Endothelial cell of umbilical vein (primary cell): ENCODE data around the gene ASMTL.

ENCODE experiments used
- EZH2 ChIP-seq: IDR thresholded peaks from 2 replicates; pipeline ENCODE4 v1.6.1; 2012; ENCODE audit warnings: borderline replicate concordance, low read depth, mild to moderate bottlenecking, moderate library complexity, low read length, inconsistent platforms; ENCODE audit not compliant: severe bottlenecking
- FOS ChIP-seq: IDR thresholded peaks from 2 replicates; pipeline ENCODE4 v1.6.1; 2011; ENCODE audit warnings: mild to moderate bottlenecking, low read length, moderate library complexity, borderline replicate concordance; ENCODE audit not compliant: insufficient read depth
- GATA2 ChIP-seq: IDR thresholded peaks from 2 replicates; pipeline ENCODE4 v1.7.0; 2011; ENCODE audit warnings: low read depth, mild to moderate bottlenecking, moderate library complexity, mixed read lengths, low read length; ENCODE audit not compliant: insufficient read length, insufficient read depth
- JUN ChIP-seq: IDR thresholded peaks from 2 replicates; pipeline ENCODE4 v1.6.1; 2011; ENCODE audit warnings: borderline replicate concordance, low read depth; ENCODE audit not compliant: insufficient read length, insufficient read depth
- MYC ChIP-seq: IDR thresholded peaks from one replicate; pipeline ENCODE4 v1.6.1; 2011; ENCODE audit warnings: mild to moderate bottlenecking, low read depth, low read length
- POLR2A ChIP-seq: IDR thresholded peaks from 2 replicates; pipeline ENCODE4 v1.6.1; 2012; ENCODE audit warnings: low read depth, mild to moderate bottlenecking, control low read depth, low read length
- POLR2AphosphoS5 ChIP-seq: IDR thresholded peaks from 2 replicates; pipeline ENCODE4 v1.6.1; 2012; ENCODE audit warnings: low read depth, mild to moderate bottlenecking, control low read depth, low read length, moderate library complexity; ENCODE audit not compliant: insufficient read depth
- TF ChIP-seq, protein P1 (sequence below), 2 donors: IDR thresholded peaks; 1 replicate in 1 of 2; 2 replicates in 1 of 2; pipeline ENCODE4 v1.5.1; 2011; ENCODE audit warnings: low read length in 2 of 2, mild to moderate bottlenecking in 2 of 2, moderate library complexity in 2 of 2, control low read depth in 1 of 2, inconsistent platforms in 1 of 2, low read depth in 1 of 2; ENCODE audit not compliant: insufficient read depth in 1 of 2; ENCODE audit errors: extremely low read depth in 1 of 2
- TF ChIP-seq, protein P2 (sequence below): IDR thresholded peaks from 2 replicates; pipeline ENCODE4 v1.6.1; 2011; ENCODE audit not compliant: insufficient read depth, insufficient read length

DNA sequence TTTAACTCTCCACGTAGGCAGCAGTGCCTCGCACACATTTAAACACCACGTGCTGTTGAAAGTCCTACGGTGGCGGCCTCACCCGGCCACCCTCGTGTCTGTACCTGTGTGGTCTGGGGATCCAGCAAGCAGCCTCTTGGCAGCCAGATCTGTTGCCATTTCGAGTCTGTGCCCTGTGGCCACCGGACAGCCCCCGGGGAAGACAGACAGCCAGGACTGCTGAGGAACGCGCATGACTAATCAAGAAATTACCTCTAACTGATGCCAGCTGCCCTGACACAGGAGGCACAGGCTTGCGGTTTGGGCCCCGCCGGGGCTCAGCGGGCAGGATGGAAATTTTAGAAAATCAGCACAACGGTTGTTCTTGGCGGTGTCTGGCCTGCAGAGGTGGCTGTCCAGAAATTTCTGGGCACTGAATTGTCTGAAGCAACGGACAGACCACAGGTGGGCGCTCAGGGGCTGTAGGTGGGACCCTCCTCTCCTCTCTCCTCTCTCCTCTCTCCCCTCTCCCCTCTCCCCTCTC lies 15.6 kb upstream of the ASMTL start:
- no peak for TF ChIP-seq EZH2
- TF ChIP-seq, protein P1, sequence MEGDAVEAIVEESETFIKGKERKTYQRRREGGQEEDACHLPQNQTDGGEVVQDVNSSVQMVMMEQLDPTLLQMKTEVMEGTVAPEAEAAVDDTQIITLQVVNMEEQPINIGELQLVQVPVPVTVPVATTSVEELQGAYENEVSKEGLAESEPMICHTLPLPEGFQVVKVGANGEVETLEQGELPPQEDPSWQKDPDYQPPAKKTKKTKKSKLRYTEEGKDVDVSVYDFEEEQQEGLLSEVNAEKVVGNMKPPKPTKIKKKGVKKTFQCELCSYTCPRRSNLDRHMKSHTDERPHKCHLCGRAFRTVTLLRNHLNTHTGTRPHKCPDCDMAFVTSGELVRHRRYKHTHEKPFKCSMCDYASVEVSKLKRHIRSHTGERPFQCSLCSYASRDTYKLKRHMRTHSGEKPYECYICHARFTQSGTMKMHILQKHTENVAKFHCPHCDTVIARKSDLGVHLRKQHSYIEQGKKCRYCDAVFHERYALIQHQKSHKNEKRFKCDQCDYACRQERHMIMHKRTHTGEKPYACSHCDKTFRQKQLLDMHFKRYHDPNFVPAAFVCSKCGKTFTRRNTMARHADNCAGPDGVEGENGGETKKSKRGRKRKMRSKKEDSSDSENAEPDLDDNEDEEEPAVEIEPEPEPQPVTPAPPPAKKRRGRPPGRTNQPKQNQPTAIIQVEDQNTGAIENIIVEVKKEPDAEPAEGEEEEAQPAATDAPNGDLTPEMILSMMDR (IDR thresholded peaks at IDR 0.05; ENCODE audit: extremely low read depth in 1 of 2, insufficient read depth in 1 of 2, low read depth in 1 of 2, low read length in 2 of 2), result no peak
- TF ChIP-seq, protein P2, sequence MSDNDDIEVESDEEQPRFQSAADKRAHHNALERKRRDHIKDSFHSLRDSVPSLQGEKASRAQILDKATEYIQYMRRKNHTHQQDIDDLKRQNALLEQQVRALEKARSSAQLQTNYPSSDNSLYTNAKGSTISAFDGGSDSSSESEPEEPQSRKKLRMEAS, result no peak
- TF ChIP-seq POLR2A, result no peak
- TF ChIP-seq POLR2AphosphoS5, result no peak
- TF ChIP-seq MYC, result no peak
- TF ChIP-seq JUN, result no peak
- TF ChIP-seq FOS, result no peak
- TF ChIP-seq GATA2, result no peak
